CD4-positive, alpha-beta T cell (primary cell): Measurements from ENCODE around the gene CENPP. TPM values are rescaled to one million over a fixed set of nuclear protein-coding genes. Genes with fewer than 3 reads are reported as not detected.

Experiments used
- ATAC-seq: fragments of 200-7000 bp; cut with Tn5 transposase; one replicate; pipeline ENCODE4 v1.10.0; 2022; ENCODE audit warnings: mild to moderate bottlenecking; ENCODE audit not compliant: poor library complexity
- CTCF ChIA-PET: fragments of 350-600 bp; sonication (Branson Sonifier 250); formaldehyde crosslinking; loops from one replicate; lab custom pipeline; 2021; ENCODE audit warnings: antibody characterized with exemption, inconsistent platforms; lab: Charles Lee
- POLR2A ChIA-PET: fragments of 350-600 bp; sonication (Branson Sonifier 250); formaldehyde crosslinking; loops from one replicate; lab custom pipeline; 2021; ENCODE audit warnings: antibody characterized with exemption, inconsistent platforms; lab: Charles Lee
- DNase-seq, 14 experiments: peaks; one replicate each; pipeline ENCODE4 v3.0.0-alpha.2; 2013 to 2020; ENCODE audit warnings: mixed read lengths in 2 of 14
- H3K27ac ChIP-seq, 2 donors: one replicate each; pipeline versions ENCODE4 v1.5.1 to v1.7.0; 2013; ENCODE audit warnings: low read length in 2 of 2, low read depth in 1 of 2, mild to moderate bottlenecking in 1 of 2
- H3K27me3 ChIP-seq, 2 experiments: 1 replicate in 1 of 2; 2 replicates in 1 of 2; pipeline versions ENCODE4 v1.6.1 to v1.7.0; 2013; ENCODE audit warnings: low read length in 2 of 2, control low read depth in 1 of 2, mild to moderate bottlenecking in 1 of 2, moderate library complexity in 1 of 2; ENCODE audit not compliant: insufficient read depth in 2 of 2, control insufficient read depth in 1 of 2
- H3K36me3 ChIP-seq: one replicate; pipeline ENCODE4 v1.6.1; 2013; ENCODE audit warnings: low read length, control low read depth; ENCODE audit not compliant: insufficient read depth
- H3K4me1 ChIP-seq: one replicate; pipeline ENCODE4 v1.6.1; 2013; ENCODE audit warnings: low read length, control low read depth; ENCODE audit not compliant: insufficient read depth
- H3K4me3 ChIP-seq: one replicate; pipeline ENCODE4 v1.5.1; 2013; ENCODE audit warnings: mild to moderate bottlenecking, low read length, moderate library complexity
- H3K9me3 ChIP-seq, 2 experiments: 1 replicate in 1 of 2; 2 replicates in 1 of 2; pipeline versions ENCODE4 v1.6.1 to v1.7.0; 2013; ENCODE audit warnings: low read length in 2 of 2, mild to moderate bottlenecking in 2 of 2, control low read depth in 1 of 2, moderate library complexity in 1 of 2; ENCODE audit not compliant: control insufficient read depth in 1 of 2, insufficient read depth in 1 of 2
- H3K27ac Mint-ChIP-seq: one replicate; pipeline ENCODE4 v1.8.0; 2020; ENCODE audit warnings: mixed read lengths
- H3K27me3 Mint-ChIP-seq: one replicate; pipeline ENCODE4 v1.8.0; 2021; ENCODE audit warnings: mixed read lengths
- H3K36me3 Mint-ChIP-seq: one replicate; pipeline ENCODE4 v1.8.0; 2021; ENCODE audit warnings: low read depth, mixed read lengths
- H3K4me1 Mint-ChIP-seq: one replicate; pipeline ENCODE4 v1.8.0; 2021; ENCODE audit warnings: low read depth, mixed read lengths
- H3K4me3 Mint-ChIP-seq: one replicate; pipeline ENCODE4 v1.8.0; 2020; ENCODE audit warnings: mild to moderate bottlenecking, mixed read lengths
- H3K9me3 Mint-ChIP-seq: one replicate; pipeline ENCODE4 v1.8.0; 2020; ENCODE audit warnings: mixed read lengths
- CTCF ChIP-seq: fragments of 200-600 bp; IDR thresholded peaks from one replicate; pipeline ENCODE4 v1.8.0; 2022; ENCODE audit warnings: antibody characterized with exemption, mild to moderate bottlenecking
- intact Hi-C, 2 experiments: fragments of 100-400 bp; cut with DNase I in 1 of 2; cut with micrococcal nuclease in 1 of 2; formaldehyde crosslinking; loops; one replicate each; pipeline versions ENCODE4 v1.15.1 to v1.9.0; 2023 to 2025; cut with DNase I, micrococcal nuclease
- total RNA-seq, 174 experiments: library from RNA in 2 of 174; stranded (reverse) in 2 of 174; gene quantifications; one replicate each; pipeline ENCODE4 v1.2.3 and lab custom pipeline; 2021 to 2026

The CENPP gene
- total RNA-seq, 2 experiments from 2014 or later = 4.8 TPM

- no peaks in the 10 kb centered on the region for H3K36me3 ChIP-seq
- H3K27ac ChIP-seq = no peak overlapping the region
- no peaks in the 10 kb centered on the region for H3K27me3 ChIP-seq
- POLR2A ChIA-PET = no interaction called here
- no peak for TF ChIP-seq CTCF
- no peak overlapping the region for H3K27ac Mint-ChIP-seq
- no peaks in the 10 kb centered on the region for H3K27me3 Mint-ChIP-seq
- no peaks in the 10 kb centered on the region for H3K4me1 ChIP-seq
- peaks cover 4% of the 10 kb centered on the region for H3K36me3 Mint-ChIP-seq
- H3K4me3 ChIP-seq = no peak overlapping the region
- intact Hi-C loops = no loop called here
- H3K4me3 Mint-ChIP-seq = no peak overlapping the region
- ATAC-seq = no peak
- no peaks in the 10 kb centered on the region for H3K9me3 ChIP-seq
- DNase-seq = no peak
- no peaks in the 10 kb centered on the region for H3K9me3 Mint-ChIP-seq
- no peaks in the 10 kb centered on the region for H3K4me1 Mint-ChIP-seq
- CTCF ChIA-PET = no interaction called here
Observed at GRCh38 chr9:92385477-92385876, 59.7 kb downstream of the CENPP start.

- intact Hi-C loops = no loop called here
- no peaks in the 10 kb centered on the region for H3K27me3 Mint-ChIP-seq
- H3K27ac ChIP-seq = no peak overlapping the region
- H3K4me1 Mint-ChIP-seq = no peaks in the 10 kb centered on the region
- CTCF ChIA-PET = no interaction called here
- H3K27ac Mint-ChIP-seq = no peak overlapping the region
- no peak overlapping the region for H3K4me3 ChIP-seq
- ATAC-seq (no peak), DNase-seq (no peak)
- no peak for TF ChIP-seq CTCF
- POLR2A ChIA-PET = no interaction called here
- H3K9me3 ChIP-seq = no peaks in the 10 kb centered on the region
- no peaks in the 10 kb centered on the region for H3K4me1 ChIP-seq
- H3K36me3 Mint-ChIP-seq = peaks cover 4% of the 10 kb centered on the region
- no peaks in the 10 kb centered on the region for H3K9me3 Mint-ChIP-seq
- no peaks in the 10 kb centered on the region for H3K36me3 ChIP-seq
- no peaks in the 10 kb centered on the region for H3K27me3 ChIP-seq
- H3K4me3 Mint-ChIP-seq = no peak overlapping the region
Observed at GRCh38 chr9:92385953-92386352, 60.2 kb downstream of the CENPP start.

GRCh38 chr9:92392690-92393089 is 66.9 kb downstream of the CENPP start:
- no peaks in the 10 kb centered on the region for H3K36me3 Mint-ChIP-seq
- no peaks in the 10 kb centered on the region for H3K36me3 ChIP-seq
- no peaks in the 10 kb centered on the region for H3K4me1 Mint-ChIP-seq
- H3K4me3 Mint-ChIP-seq = no peak overlapping the region
- H3K4me3 ChIP-seq = no peak overlapping the region
- H3K4me1 ChIP-seq = no peaks in the 10 kb centered on the region
- no peak for TF ChIP-seq CTCF
- no peak overlapping the region for H3K27ac ChIP-seq
- CTCF ChIA-PET = no interaction called here
- no peaks in the 10 kb centered on the region for H3K27me3 Mint-ChIP-seq
- no peak for DNase-seq
- H3K9me3 ChIP-seq = no peaks in the 10 kb centered on the region
- intact Hi-C loops = no loop called here
- H3K9me3 Mint-ChIP-seq = no peaks in the 10 kb centered on the region
- no peak overlapping the region for H3K27ac Mint-ChIP-seq
- POLR2A ChIA-PET = no interaction called here
- no peak for ATAC-seq
- no peaks in the 10 kb centered on the region for H3K27me3 ChIP-seq
